Measurements from ENCODE around the gene STOX1. TPM values are rescaled to one million over a fixed set of nuclear protein-coding genes. Genes with fewer than 3 reads are reported as not detected.
"Not testable (repeated sequence)": the region's sequence is repeated elsewhere in the genome, so short reads cannot be mapped to it uniquely, and the experiment has no call there.

The STOX1 gene
- polyA plus RNA-seq, 1 donor from 2014 or later = 1.2 TPM

DNA sequence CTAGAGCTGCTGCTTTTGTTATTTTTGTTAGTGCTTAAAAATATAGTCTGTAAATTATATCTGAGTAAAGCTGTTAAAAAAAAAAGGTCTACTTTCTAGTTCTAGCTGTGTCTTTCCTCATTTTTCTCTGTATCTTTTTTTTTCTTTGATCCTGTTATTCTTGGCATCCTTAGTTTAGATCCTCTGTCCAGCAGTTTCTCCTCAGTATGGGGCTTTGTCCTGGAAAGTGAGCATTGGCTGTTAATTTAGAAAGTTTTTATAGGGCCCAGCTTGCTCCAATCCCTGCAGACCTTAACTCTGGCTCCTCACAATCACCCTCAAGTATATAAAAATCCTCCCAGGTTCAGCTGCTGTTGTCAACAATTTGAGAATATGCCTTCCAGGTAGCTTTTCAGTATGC lies 97.3 kb downstream of the STOX1 start:
- peaks cover 4% of the 10 kb centered on the region for H3K36me3 ChIP-seq (ENCODE audit: insufficient read depth, low read length)
- H4K20me1 ChIP-seq (ENCODE audit: insufficient read depth) = no peaks in the 10 kb centered on the region
- no peaks in the 10 kb centered on the region for H3K79me2 ChIP-seq (replicated peaks; ENCODE audit: insufficient read depth, low read length)
- H2AFZ ChIP-seq (ENCODE audit: low read depth, low read length) = no peak overlapping the region
- no peaks in the 10 kb centered on the region for H3K27me3 ChIP-seq (ENCODE audit: insufficient read depth, low read depth, low read length)
- no peaks in the 10 kb centered on the region for H3K9me3 ChIP-seq (ENCODE audit: low read length)
- H3K9me2 ChIP-seq (ENCODE audit: insufficient read depth, low read length) = no peaks in the 10 kb centered on the region
- no peak overlapping the region for H3K9ac ChIP-seq (ENCODE audit: low read length)
- no peaks in the 10 kb centered on the region for H3F3A ChIP-seq (ENCODE audit: insufficient read depth, low read length, poor library complexity, severe bottlenecking)
- TF ChIP-seq, protein P1, sequence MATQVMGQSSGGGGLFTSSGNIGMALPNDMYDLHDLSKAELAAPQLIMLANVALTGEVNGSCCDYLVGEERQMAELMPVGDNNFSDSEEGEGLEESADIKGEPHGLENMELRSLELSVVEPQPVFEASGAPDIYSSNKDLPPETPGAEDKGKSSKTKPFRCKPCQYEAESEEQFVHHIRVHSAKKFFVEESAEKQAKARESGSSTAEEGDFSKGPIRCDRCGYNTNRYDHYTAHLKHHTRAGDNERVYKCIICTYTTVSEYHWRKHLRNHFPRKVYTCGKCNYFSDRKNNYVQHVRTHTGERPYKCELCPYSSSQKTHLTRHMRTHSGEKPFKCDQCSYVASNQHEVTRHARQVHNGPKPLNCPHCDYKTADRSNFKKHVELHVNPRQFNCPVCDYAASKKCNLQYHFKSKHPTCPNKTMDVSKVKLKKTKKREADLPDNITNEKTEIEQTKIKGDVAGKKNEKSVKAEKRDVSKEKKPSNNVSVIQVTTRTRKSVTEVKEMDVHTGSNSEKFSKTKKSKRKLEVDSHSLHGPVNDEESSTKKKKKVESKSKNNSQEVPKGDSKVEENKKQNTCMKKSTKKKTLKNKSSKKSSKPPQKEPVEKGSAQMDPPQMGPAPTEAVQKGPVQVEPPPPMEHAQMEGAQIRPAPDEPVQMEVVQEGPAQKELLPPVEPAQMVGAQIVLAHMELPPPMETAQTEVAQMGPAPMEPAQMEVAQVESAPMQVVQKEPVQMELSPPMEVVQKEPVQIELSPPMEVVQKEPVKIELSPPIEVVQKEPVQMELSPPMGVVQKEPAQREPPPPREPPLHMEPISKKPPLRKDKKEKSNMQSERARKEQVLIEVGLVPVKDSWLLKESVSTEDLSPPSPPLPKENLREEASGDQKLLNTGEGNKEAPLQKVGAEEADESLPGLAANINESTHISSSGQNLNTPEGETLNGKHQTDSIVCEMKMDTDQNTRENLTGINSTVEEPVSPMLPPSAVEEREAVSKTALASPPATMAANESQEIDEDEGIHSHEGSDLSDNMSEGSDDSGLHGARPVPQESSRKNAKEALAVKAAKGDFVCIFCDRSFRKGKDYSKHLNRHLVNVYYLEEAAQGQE (IDR thresholded peaks at IDR 0.05; ENCODE audit: borderline replicate concordance) = no peak
- H3K4me2 ChIP-seq (ENCODE audit: low read length) = no peak overlapping the region
- no peak overlapping the region for H3K4me3 ChIP-seq (ENCODE audit: low read length)
- no peak overlapping the region for H3K27ac ChIP-seq (ENCODE audit: low read length)

DNA sequence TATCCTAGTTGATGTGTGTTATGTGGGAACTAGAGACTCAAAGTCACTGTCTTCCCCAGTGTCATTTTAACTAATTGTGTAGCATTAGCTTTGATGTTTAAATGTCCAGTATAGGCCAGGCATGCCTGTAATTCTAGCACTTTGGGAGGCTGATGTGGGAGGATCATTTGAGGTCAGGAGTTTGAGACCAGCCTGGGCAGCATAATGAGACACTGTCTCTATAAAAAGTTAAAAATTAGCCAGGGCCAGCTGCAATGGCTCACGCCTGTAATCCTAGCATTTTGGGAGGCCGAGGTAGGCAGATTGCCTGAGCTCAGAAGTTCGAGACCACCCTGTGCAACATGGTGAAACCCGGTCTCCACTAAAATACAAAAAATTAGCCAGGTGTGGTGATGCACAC lies 98.2 kb downstream of the STOX1 start:
- Histone ChIP-seq H3K9ac (ENCODE audit: low read length) (no peak overlapping the region), H3K4me2 (ENCODE audit: low read length) (no peak overlapping the region), H2AFZ (ENCODE audit: low read depth, low read length) (no peak overlapping the region), H3K36me3 (ENCODE audit: insufficient read depth, low read length) (no peaks in the 10 kb centered on the region), H3K27ac (ENCODE audit: low read length) (no peak overlapping the region), H3F3A (ENCODE audit: insufficient read depth, low read length, poor library complexity, severe bottlenecking) (no peaks in the 10 kb centered on the region), H3K79me2 (replicated peaks; ENCODE audit: insufficient read depth, low read length) (no peaks in the 10 kb centered on the region), H3K27me3 (ENCODE audit: insufficient read depth, low read depth, low read length) (no peaks in the 10 kb centered on the region), H3K9me3 (ENCODE audit: low read length) (no peaks in the 10 kb centered on the region), H4K20me1 (ENCODE audit: insufficient read depth) (no peaks in the 10 kb centered on the region), H3K9me2 (ENCODE audit: insufficient read depth, low read length) (no peaks in the 10 kb centered on the region), H3K4me3 (ENCODE audit: low read length) (no peak overlapping the region)
- TF ChIP-seq SMC3 (conservative IDR thresholded peaks at IDR 0.05; ENCODE audit: poor library complexity) = no peak
- TF ChIP-seq, protein P2, sequence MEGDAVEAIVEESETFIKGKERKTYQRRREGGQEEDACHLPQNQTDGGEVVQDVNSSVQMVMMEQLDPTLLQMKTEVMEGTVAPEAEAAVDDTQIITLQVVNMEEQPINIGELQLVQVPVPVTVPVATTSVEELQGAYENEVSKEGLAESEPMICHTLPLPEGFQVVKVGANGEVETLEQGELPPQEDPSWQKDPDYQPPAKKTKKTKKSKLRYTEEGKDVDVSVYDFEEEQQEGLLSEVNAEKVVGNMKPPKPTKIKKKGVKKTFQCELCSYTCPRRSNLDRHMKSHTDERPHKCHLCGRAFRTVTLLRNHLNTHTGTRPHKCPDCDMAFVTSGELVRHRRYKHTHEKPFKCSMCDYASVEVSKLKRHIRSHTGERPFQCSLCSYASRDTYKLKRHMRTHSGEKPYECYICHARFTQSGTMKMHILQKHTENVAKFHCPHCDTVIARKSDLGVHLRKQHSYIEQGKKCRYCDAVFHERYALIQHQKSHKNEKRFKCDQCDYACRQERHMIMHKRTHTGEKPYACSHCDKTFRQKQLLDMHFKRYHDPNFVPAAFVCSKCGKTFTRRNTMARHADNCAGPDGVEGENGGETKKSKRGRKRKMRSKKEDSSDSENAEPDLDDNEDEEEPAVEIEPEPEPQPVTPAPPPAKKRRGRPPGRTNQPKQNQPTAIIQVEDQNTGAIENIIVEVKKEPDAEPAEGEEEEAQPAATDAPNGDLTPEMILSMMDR (IDR thresholded peaks at IDR 0.05; ENCODE audit: poor library complexity, severe bottlenecking) = no peak
- TF ChIP-seq, protein P1 (IDR thresholded peaks at IDR 0.05; ENCODE audit: borderline replicate concordance) = no peak

DNA sequence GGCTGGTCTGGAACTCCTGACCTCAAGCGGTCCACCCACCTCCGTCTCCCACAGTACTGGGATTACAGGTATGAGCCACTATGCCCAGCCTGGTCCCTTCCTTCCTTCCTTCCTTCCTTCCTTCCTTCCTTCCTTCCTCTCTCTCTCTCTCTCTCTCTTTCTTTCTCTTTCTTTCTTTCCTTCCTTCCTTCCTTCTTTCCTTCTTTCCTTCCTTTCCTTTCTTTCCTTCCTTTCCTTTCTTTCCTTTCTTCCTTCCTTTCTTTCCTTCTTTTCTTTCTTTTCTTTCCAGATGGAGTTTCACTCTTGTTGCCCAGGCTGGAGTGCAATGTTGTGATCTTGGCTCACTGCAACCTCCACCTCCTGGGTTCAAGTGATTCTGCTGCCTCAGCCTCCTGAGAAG lies 101.8 kb downstream of the STOX1 start:
- H3K27me3 ChIP-seq (ENCODE audit: insufficient read depth, low read depth, low read length); H3K36me3 ChIP-seq (ENCODE audit: insufficient read depth, low read length); H3F3A ChIP-seq (ENCODE audit: insufficient read depth, low read length, poor library complexity, severe bottlenecking); H3K9me3 ChIP-seq (ENCODE audit: low read length); H4K20me1 ChIP-seq (ENCODE audit: insufficient read depth); H3K27ac ChIP-seq (ENCODE audit: low read length); H3K4me2 ChIP-seq (ENCODE audit: low read length); H3K4me3 ChIP-seq (ENCODE audit: low read length); H3K79me2 ChIP-seq (replicated peaks; ENCODE audit: insufficient read depth, low read length); H2AFZ ChIP-seq (ENCODE audit: low read depth, low read length); H3K9me2 ChIP-seq (ENCODE audit: insufficient read depth, low read length); H3K9ac ChIP-seq (ENCODE audit: low read length): not testable (repeated sequence)

DNA sequence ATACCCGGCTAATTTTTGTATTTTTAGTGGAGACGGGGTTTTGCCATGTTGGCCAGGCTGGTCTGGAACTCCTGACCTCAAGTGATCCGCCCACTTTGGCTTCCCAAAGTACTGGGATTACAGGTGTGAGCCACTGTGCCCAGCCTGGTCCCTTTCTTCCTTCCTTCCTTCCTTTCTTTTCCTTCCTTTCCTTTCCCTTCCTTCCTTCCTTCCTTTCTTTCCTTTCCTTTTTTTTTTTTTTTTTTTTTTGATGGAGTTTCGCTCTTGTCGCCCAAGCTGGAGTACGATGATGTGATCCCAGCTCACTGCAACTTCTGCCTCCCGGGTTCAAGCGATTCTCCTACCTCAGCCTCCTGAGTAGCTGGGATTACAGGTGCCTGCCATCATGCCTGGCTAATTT lies 102.6 kb downstream of the STOX1 start:
- not testable (repeated sequence) for H4K20me1 ChIP-seq (ENCODE audit: insufficient read depth); H3K36me3 ChIP-seq (ENCODE audit: insufficient read depth, low read length); H3K9ac ChIP-seq (ENCODE audit: low read length); H2AFZ ChIP-seq (ENCODE audit: low read depth, low read length); H3K9me2 ChIP-seq (ENCODE audit: insufficient read depth, low read length); H3F3A ChIP-seq (ENCODE audit: insufficient read depth, low read length, poor library complexity, severe bottlenecking); H3K27me3 ChIP-seq (ENCODE audit: insufficient read depth, low read depth, low read length); H3K4me2 ChIP-seq (ENCODE audit: low read length); H3K79me2 ChIP-seq (replicated peaks; ENCODE audit: insufficient read depth, low read length); H3K27ac ChIP-seq (ENCODE audit: low read length); H3K9me3 ChIP-seq (ENCODE audit: low read length); H3K4me3 ChIP-seq (ENCODE audit: low read length)

DNA sequence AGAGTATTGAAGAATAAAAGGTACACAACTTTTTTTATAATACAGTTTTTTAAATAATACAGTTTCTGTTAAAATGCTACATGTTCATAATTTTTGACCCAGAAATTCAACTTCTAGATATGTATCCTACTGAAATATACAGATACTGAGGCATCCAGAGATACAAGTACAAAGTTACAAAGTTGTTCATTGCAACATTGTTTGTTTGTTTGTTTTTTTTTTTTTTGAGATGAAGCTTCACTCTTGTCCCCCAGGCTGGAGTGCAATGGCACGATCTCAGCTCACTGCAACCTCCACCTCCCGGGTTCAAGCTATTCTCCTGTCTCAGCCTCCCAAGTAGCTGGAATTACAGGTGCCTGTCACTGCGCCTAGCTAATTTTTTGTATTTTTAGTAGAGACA lies 105.5 kb downstream of the STOX1 start:
- not testable (repeated sequence) for H3K9me2 ChIP-seq (ENCODE audit: insufficient read depth, low read length); H3K27me3 ChIP-seq (ENCODE audit: insufficient read depth, low read depth, low read length); H3K36me3 ChIP-seq (ENCODE audit: insufficient read depth, low read length); H3K4me3 ChIP-seq (ENCODE audit: low read length); H3K9me3 ChIP-seq (ENCODE audit: low read length); H2AFZ ChIP-seq (ENCODE audit: low read depth, low read length); H3K79me2 ChIP-seq (replicated peaks; ENCODE audit: insufficient read depth, low read length); H3F3A ChIP-seq (ENCODE audit: insufficient read depth, low read length, poor library complexity, severe bottlenecking); H4K20me1 ChIP-seq (ENCODE audit: insufficient read depth); H3K4me2 ChIP-seq (ENCODE audit: low read length); H3K27ac ChIP-seq (ENCODE audit: low read length); H3K9ac ChIP-seq (ENCODE audit: low read length)

All from neural cell (in vitro differentiated cells).